Measurements from ENCODE around the gene VENTX.

The VENTX gene

GRCh38 chr10:133196936-133197758 is 40.5 kb upstream of the VENTX start:
- FAIRE-seq = no peak
- TF ChIP-seq POLR2AphosphoS5 (IDR thresholded peaks at IDR 0.05; ENCODE audit: low read depth, low read length) (no peak), POLR2A (IDR thresholded peaks at IDR 0.05; ENCODE audit: low read depth, low read length) (no peak), TAF1 (IDR thresholded peaks at IDR 0.05; ENCODE audit: borderline replicate concordance, low read depth, low read length) (no peak)
- no peak for DNase-seq (ENCODE audit: insufficient read length)

GRCh38 chr10:133197786-133198185 is 39.9 kb upstream of the VENTX start:
- DNase-seq (ENCODE audit: insufficient read length) = no peak
- TF ChIP-seq TAF1 (IDR thresholded peaks at IDR 0.05; ENCODE audit: borderline replicate concordance, low read depth, low read length) (no peak), POLR2AphosphoS5 (IDR thresholded peaks at IDR 0.05; ENCODE audit: low read depth, low read length) (no peak), POLR2A (IDR thresholded peaks at IDR 0.05; ENCODE audit: low read depth, low read length) (no peak)
- FAIRE-seq = no peak

GRCh38 chr10:133198206-133198605 is 39.4 kb upstream of the VENTX start:
- TF ChIP-seq TAF1 (IDR thresholded peaks at IDR 0.05; ENCODE audit: borderline replicate concordance, low read depth, low read length) (no peak), POLR2A (IDR thresholded peaks at IDR 0.05; ENCODE audit: low read depth, low read length) (no peak), POLR2AphosphoS5 (IDR thresholded peaks at IDR 0.05; ENCODE audit: low read depth, low read length) (no peak)
- no peak for DNase-seq (ENCODE audit: insufficient read length)
- no peak for FAIRE-seq

- no peak for DNase-seq (ENCODE audit: insufficient read length)
- TF ChIP-seq TAF1 (IDR thresholded peaks at IDR 0.05; ENCODE audit: borderline replicate concordance, low read depth, low read length) (no peak), POLR2AphosphoS5 (IDR thresholded peaks at IDR 0.05; ENCODE audit: low read depth, low read length) (no peak), POLR2A (IDR thresholded peaks at IDR 0.05; ENCODE audit: low read depth, low read length) (no peak)
- FAIRE-seq = no peak
Measured at GRCh38 chr10:133198621-133199487, 38.8 kb upstream of the VENTX start.

- no peak for DNase-seq (ENCODE audit: insufficient read length)
- no peak for TF ChIP-seq POLR2A (IDR thresholded peaks at IDR 0.05; ENCODE audit: low read depth, low read length)
- no peak for FAIRE-seq
Measured at GRCh38 chr10:133199488-133199885, 38.2 kb upstream of the VENTX start.

GRCh38 chr10:133199992-133200611 is 37.6 kb upstream of the VENTX start:
- DNase-seq (ENCODE audit: insufficient read length) (no peak), FAIRE-seq (no peak)
- TF ChIP-seq TAF1 (IDR thresholded peaks at IDR 0.05; ENCODE audit: borderline replicate concordance, low read depth, low read length) (no peak), POLR2AphosphoS5 (IDR thresholded peaks at IDR 0.05; ENCODE audit: low read depth, low read length) (no peak), POLR2A (IDR thresholded peaks at IDR 0.05; ENCODE audit: low read depth, low read length) (no peak)

GRCh38 chr10:133200621-133201031 is 37.0 kb upstream of the VENTX start:
- no peak for TF ChIP-seq POLR2AphosphoS5 (IDR thresholded peaks at IDR 0.05; ENCODE audit: low read depth, low read length)
- no peak for TF ChIP-seq TAF1 (IDR thresholded peaks at IDR 0.05; ENCODE audit: borderline replicate concordance, low read depth, low read length)
- TF ChIP-seq POLR2A (IDR thresholded peaks at IDR 0.05; ENCODE audit: low read depth, low read length) = no peak
- no peak for DNase-seq (ENCODE audit: insufficient read length)
- FAIRE-seq = no peak

GRCh38 chr10:133201151-133201947 is 36.3 kb upstream of the VENTX start:
- no peak for TF ChIP-seq TAF1 (IDR thresholded peaks at IDR 0.05; ENCODE audit: borderline replicate concordance, low read depth, low read length)
- TF ChIP-seq POLR2AphosphoS5 (IDR thresholded peaks at IDR 0.05; ENCODE audit: low read depth, low read length) = no peak
- TF ChIP-seq POLR2A (IDR thresholded peaks at IDR 0.05; ENCODE audit: low read depth, low read length) = no peak
- no peak for FAIRE-seq
- no peak for DNase-seq (ENCODE audit: insufficient read length)

- TF ChIP-seq POLR2A (IDR thresholded peaks at IDR 0.05; ENCODE audit: low read depth, low read length) (no peak), POLR2AphosphoS5 (IDR thresholded peaks at IDR 0.05; ENCODE audit: low read depth, low read length) (no peak), TAF1 (IDR thresholded peaks at IDR 0.05; ENCODE audit: borderline replicate concordance, low read depth, low read length) (no peak)
- no peak for FAIRE-seq
- DNase-seq (ENCODE audit: insufficient read length) = no peak
Measured at GRCh38 chr10:133201948-133202725, 35.5 kb upstream of the VENTX start.
